ENCODE data around the gene FBXL15.

GRCh38 chr10:102403115-102403514 lies 17.5 kb upstream of the FBXL15 start:
- no peak for TF ChIP-seq LEF1 (IDR thresholded peaks at IDR 0.05; ENCODE audit: borderline replicate concordance)
- no peak for TF ChIP-seq BHLHE40 (IDR thresholded peaks at IDR 0.05; ENCODE audit: borderline replicate concordance)
- no peak for TF ChIP-seq SUZ12 (IDR thresholded peaks at IDR 0.05)
- TF ChIP-seq ELF4 (IDR thresholded peaks at IDR 0.05), result no peak
- TF ChIP-seq TARDBP (IDR thresholded peaks at IDR 0.05), result no peak
- TF ChIP-seq FOXK2 (IDR thresholded peaks at IDR 0.05), result no peak
- TF ChIP-seq FOXA1 (IDR thresholded peaks at IDR 0.05), result no peak
- no peak for TF ChIP-seq FOXM1 (IDR thresholded peaks at IDR 0.05; ENCODE audit: borderline replicate concordance)
